Myocyte (in vitro differentiated cells): ENCODE measurements around the gene RPL6. TPM values are rescaled to one million over a fixed set of nuclear protein-coding genes. Genes with fewer than 3 reads are reported as not detected.
"Not testable (repeated sequence)": the region's sequence is repeated elsewhere in the genome, so short reads cannot be mapped to it uniquely, and the experiment has no call there.

ENCODE experiments used
- DNase-seq: peaks from one replicate; pipeline ENCODE4 v3.0.0-alpha.2; 2012; ENCODE audit warnings: low read depth
- polyA plus RNA-seq: library from polyadenylated mRNA; unstranded; fragments of >200 nt; gene quantifications from one replicate; pipeline ENCODE4 v1.2.1, GENCODE V29; 2012; ENCODE audit warnings: missing spikeins
- total RNA-seq: library from RNA; depleted of rRNA; stranded (reverse); fragments of >200 nt; gene quantifications from 2 replicates; pipeline ENCODE4 v1.2.3, GENCODE V29; 2014

RPL6 gene
- 1,709 and 1,781 TPM in 2 replicates for total RNA-seq
- 992 TPM for polyA plus RNA-seq

DNA sequence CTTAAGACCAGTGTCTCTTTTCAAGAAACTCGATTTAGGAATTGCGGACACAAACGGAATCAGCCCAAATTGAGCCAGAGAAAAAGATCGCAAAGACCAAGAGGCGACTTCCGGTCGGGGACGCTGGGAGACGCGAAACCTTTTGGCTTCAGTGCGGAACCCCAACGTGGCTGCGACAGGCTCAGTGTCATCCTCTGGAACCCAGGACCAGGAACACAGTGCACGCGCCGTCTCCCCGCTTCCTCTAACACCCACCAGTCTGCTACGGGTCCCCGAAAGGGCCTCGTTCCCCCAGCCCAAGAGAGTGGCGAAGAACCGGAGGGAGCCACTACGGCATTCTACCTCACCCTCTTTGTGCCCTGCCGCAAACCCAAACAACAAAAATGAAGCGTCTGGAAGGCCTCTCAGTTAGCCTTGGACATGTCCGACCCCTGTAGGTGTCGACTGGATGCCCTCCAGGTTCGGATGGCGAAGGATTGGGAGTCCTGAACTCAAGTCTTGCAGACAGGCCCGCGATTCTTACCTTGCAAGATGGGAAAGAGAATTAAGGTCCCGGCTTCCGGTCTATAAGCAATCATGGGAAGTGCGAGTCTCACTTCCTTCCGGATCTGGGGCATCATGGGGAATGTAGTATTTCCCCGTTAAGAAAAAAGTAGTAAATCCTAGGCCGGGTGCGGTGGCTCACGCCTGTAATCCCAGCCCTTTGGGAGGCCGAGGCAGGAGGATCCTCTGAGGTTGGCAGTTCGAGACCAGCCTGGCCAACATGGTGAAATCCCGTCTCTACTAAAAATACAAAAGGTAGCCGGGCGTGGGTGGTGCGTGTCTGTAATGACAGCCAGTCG lies at the start of gene RPL6:
Gene RPL6 (minus strand): TSS at position 542 of the 842 bp plus-strand sequence. CDS start 949 bp downstream, outside the sequence.
- peak; percentile 96 for DNase-seq

DNA sequence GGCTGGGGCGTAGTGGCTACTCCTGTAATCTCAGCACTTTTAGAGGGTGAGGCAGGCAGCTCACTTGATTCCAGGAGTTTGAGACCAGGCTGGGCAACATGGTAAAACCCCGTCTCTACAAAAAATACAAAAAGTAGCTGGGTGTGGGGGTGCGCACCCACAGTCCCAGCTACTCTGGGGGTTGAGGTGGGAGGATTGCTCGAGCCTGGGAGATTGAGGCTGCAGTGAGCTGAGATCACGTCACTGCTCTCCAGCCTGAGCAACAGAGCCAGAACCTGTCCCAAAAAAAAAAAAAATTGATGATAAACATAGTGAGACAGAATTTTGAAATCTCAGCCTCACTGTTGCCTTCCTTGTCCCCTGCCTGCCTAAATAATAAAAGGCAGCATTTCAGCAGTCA lies 49.3 kb upstream of the RPL6 start:
- no peak for DNase-seq

DNA sequence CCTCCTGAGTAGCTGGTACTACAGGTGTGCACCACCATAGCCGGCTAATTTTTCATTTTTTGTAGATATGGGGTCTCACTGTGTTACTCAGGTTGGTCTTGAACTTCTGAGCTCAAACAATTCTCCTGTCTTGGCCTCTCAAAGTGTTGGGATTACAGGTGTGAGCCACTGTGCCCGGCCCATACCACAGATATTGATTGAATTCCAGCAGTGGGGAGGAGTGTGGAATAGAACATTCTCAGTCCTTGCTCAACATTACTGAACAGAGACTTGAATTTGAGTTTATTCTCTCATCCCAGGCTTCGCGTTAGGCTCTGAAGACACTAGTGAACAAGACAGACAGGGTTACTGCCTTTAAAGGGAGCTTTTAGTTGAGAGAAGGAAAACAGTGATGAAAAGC lies 48.9 kb upstream of the RPL6 start:
- no peak for DNase-seq

DNA sequence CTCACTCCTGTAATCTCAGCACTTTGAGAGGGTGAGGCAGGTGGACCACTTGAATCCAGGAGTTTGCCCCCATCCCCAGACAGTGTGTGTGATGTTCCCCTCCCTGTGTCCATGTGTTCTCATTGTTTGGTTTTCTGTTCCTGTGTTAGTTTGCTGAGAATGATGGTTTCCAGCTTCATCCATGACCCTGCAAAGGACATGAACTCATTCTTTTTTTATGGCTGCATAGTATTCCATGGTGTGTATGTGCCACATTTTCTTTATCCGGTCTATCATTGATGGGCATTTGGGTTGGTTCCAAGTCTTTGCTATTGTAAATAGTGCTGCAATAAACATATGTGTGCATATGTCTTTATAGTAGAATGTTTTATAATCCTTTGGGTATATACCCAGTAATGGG lies 47.7 kb upstream of the RPL6 start:
- DNase-seq: not testable (repeated sequence)

DNA sequence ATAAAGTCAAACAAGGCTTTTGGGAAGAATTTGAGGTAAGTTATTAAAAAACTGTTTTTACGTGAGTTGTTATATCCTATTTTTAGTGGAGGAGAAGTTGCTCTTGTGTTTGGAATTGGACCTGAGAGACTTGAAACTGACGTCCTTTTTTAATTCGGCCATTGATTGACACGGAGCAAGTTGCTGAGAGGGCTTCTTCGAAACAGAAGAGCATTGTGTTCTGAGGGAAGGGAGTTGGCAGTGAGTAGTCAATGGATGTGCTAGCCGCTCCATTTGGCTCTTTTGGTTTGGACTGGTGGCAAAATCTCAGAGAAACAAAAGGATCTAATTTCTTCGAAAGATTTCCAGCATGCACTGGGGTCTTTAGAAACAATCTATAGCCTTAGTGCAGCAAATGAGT lies 46.6 kb upstream of the RPL6 start:
- DNase-seq: no peak

DNA sequence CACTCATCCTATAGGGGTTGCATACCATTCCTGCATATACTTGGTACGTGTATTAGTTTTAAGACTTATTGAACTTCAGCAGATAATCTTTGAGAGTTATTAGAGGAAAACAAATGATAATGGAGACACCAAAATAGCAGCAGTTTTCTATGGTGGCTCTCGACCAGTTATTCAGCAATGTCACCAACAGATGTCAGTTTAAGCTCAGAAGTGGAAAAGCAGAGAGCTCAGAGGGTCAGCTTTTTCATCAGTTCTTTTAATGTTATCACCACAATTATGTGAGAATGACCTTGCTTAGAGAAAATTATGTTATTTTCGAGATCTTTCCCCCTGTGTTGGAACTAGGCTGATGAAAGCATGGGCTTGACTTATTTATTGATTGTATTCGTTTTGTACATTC lies 41.3 kb upstream of the RPL6 start:
- DNase-seq: no peak

DNA sequence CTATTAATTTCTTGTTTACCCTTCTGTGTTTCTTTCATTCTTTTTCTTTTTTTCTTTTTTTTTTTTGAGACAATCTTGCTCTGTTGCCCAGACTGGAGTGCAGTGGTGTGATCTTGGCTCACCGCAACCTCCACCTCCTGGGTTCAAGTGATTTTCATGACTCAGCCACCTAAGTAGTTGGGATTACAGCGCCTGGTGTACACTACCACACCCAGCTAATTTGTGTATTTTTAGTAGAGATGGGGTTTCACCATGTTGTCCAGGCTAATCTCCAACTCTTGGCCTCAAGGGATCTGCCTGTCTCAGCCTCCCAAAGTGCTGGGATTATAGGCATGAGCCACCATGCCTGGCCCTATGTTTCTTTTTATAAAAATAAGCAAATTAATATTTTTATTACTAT lies 38.8 kb upstream of the RPL6 start:
- DNase-seq: peak; percentile 30

DNA sequence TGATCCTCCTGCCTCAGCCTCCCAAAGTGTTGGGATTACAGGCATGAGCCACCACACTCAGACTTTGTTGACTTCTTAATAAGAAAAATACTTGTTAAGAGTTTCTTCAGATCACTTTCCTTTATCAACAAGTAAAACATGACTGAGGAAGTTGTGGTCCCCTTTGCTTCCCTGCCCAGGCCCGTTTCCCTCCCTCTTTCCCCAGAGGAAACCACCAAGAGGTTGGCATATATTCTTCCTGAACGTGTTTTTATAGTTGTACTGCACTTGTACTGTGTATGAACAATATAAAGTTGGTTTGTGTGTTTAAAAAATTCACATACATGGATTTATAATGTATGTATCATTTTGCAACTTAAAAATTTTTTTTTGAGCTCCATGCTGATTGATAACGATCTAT lies 37.7 kb upstream of the RPL6 start:
- no peak for DNase-seq

DNA sequence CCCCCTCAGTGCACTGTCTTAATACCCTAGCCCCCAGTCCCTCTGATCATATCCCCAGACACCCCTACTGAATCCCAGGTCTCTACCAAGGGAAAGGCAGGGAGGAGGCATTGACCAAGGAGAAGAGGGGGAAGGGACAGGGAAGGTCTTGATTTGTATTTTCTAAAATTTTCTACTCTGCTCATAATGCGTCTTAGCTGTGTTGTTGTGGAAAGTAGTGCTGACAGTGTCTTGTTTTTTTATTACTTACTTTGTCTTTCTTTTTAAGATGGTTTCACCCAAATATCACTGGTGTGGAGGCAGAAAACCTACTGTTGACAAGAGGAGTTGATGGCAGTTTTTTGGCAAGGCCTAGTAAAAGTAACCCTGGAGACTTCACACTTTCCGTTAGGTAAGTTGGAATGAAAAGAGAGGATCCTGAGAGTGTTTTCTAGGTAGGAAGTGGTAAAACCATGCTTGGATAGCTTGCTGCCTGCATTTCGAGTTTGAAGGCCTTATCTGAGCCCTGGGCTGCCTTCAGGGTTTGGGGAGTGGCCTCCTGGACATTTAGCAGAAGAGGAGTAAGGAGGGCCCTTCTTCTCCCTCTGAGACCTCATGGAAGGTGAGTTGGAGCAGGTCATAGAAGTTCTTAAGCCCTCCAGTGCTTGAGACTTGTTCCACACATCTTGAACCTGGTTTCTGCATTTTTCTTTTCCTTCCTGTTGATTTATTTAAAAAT lies 36.8 kb upstream of the RPL6 start:
- no peak for DNase-seq

DNA sequence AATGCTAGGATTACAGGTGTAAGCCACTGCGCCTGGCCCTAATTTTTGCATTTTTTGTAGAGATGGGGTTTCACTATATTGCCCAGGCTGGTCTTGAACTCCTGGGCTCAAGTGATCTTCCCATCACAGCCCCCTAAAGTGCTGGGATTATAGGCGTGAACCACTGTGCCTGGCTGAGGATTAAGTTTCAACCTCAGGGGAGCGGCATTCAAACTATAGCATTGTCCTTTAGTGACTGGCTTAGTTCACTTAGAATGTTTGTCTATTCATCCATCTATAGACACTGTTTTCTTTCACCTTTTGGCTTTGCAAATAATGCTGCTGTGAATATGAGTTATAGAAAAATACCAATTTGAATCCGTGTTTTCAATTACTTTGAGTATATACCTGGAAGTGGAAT lies 34.5 kb upstream of the RPL6 start:
- DNase-seq: no peak

DNA sequence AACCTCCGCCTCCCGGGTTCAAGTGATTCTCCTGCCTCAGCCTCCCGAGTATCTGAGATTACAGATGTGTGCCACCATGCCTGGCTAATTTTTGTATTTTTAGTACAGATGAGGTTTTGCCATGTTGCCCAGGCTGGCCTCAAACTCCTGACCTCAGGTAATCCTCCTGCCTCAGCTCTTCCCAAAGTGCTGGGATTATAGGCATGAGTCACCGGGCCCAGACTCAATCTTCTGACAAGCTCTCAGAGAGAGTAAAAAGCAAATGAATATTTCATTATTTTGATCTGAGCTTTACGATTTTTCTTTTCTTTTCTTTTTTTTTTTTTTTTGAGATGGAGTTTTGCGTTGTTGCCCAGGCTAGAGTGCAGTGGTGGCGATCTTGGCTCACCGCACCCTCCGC lies 31.2 kb upstream of the RPL6 start:
- peak; percentile 9 for DNase-seq

DNA sequence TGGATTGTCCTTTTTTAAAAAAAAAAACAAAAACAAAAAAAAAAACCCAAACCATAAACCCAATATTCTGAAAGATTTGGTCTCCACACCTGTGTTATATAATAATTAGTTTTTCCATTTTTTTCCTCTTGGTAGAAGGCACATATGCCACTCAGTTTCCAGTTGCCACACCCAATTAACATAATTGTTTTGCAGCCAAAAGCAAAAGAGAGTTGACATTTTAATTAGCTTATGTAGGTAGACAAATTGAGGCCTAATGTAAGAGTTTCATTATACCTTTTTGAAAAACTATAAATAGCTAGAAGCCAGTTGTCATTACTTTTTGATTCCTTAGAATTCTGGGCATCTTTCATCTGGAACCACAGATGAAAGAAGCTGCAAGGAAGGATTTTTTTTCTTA lies 30.4 kb upstream of the RPL6 start:
- DNase-seq: no peak

DNA sequence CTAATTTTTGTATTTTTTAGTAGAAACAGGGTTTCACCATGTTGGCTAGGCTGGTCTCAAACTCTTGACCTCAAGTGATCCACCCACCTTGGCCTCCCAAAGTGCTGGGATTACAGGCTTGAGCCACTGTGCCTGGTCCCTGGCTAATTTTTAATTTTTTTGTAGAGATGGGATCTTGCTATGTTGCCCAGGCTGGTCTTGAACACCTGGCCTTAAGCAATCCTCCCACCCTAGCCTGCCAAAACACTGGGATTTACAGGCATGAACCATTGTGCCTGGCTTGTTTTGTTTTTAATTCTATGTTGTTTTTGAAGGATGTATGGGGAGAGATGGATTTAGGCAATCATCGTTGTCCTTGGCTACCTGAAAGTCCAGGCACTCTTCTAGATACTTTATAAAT lies 29.2 kb upstream of the RPL6 start:
- DNase-seq: not testable (repeated sequence)

DNA sequence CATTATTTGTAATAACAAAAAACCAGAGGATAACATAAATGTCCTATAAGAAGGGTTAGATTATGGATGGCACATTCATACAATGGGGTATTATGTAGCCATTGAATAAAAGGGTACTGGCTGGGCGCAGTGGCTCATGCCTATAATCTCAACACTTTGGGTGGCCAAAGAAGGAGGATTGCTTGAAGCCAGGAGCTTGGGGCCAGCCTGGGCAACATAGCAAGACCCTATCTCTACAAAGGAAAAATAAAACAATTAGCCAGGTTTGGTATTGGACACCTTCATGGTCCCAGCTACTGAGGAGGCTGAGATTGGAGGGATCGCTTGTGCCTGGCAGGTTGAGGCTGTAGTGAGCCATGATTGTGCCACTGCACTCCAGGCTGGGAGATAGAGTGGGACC lies 24.1 kb upstream of the RPL6 start:
- no peak for DNase-seq

DNA sequence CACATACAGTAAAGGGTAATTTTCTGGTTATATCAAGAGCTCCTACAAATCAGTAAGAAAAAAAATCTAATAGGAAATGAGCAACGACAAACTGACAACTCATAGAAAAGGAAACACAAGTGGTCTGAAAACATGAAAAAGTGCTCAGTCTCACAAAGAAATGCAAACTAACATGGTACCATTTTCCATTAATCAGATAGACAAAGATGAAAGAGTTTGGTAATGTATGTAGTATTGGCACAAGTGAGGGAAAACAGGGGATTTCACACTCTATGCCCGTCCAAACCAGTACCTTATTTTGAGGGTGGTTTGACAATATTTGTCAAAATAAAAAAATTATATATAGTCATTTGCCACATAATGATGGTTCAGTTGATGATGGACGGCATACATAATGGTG lies 22.6 kb upstream of the RPL6 start:
- no peak for DNase-seq

DNA sequence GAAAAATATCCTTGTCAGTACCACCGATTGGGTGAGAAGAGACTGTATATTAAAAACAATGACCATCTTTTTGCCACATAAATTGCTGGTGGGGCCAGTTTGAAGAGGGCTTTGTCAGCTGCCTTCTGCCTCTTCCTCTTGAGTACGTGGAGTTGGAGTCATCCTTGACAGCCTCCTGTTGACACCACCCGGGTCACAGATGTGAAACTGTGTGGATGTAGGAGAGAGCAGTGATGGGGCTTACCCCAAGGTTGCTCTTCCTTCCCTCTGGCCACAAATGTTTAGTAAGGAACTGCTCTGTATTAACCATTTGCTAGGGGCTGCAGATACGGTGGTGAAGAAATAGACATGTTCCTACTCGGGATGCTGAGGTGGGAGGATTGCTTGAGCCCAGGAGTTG lies 21.5 kb upstream of the RPL6 start:
- DNase-seq: no peak

DNA sequence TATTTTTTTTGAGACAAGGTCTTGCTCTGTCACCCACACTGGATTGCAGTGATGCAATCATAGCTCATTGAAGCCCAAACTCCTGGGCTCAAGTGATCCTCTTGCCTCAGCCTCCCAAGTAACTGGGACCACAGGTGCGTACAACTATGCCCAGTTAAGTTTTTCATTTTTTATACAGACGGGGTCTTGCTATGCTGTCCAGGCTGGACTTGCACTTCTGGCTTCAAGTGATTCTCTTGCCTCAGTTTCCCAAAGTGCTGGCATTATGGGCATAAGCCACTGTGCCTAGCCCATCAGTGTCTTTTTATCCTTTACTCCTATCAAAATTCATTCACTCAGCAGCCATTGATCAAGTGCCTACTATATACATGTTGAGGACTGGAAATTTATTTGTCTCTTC lies 18.4 kb upstream of the RPL6 start:
- DNase-seq: no peak

DNA sequence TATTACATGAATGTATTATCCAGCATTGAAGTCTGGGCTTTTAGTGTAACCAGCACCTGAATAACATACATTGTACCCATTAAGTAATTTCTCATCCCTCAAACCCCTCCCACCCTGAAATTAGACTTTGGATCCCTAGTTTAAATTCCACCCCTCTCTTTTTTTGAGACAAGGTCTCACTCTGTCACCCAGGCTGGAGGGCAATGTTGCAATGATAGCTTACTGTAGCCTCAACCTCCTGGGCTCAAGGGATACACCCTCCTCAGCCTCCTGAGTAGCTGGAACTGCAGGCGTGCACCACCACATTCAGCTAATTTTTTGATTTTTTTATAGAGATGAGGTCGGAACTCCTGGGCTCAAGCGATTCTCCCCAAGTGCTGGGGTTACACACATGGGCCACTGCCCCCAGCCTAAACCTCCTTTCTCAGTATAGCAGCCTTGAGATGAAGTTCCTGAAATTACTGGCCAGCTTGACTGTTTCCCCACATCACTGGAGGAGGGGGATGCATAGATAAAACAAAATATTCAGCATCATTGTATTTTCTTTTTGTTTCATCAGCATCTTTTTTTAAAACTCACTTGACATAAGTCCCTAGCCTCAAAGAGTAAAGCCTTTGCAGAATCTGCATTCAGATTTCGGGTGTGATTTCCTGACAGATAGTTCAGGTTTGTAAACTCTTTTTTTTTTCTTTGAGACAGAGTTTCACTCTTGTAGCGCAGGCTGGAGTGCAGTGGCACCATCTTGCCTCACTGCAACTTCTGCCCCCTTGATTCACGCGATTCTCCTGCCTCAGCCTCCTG lies 16.4 kb upstream of the RPL6 start:
- no peak for DNase-seq

DNA sequence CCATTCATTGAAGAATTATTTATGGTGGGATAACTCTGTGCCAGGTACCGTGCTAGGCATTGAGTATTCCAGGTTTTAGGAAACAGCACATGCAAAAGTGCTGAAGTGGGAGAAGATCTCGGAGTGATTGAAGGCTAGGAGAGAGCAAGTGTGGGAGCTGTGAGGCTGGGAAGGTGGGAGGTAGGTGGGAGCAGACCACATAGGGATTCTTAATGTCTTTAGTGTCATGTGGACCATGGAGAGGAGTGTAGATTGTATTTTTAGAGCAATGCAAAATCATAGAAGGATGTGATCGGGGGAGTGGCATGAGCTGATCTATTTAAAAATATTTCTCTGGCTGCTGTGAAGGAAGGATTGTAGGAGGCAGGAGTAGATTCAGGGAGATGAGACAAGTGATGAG lies 14.7 kb upstream of the RPL6 start:
- no peak for DNase-seq

DNA sequence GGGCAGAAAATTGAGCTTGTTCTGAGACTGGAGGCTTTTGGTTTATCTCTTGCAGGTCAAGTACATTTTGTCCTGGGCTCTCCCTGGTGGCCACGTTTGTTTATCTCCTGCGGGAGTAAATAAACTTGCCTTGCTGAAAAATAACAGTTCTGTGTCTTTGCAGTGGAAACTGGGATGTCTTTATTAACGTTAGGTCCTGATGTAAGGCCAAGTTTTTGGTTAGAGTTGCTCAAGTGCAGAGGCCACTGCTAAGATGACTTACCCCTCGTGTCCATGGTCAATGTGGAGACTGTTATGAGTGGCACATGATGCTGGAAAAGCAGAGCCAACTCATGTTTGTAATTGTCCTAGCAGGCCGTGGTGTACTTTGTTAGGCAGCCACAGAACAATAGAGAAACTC lies 13.1 kb upstream of the RPL6 start:
- no peak for DNase-seq

DNA sequence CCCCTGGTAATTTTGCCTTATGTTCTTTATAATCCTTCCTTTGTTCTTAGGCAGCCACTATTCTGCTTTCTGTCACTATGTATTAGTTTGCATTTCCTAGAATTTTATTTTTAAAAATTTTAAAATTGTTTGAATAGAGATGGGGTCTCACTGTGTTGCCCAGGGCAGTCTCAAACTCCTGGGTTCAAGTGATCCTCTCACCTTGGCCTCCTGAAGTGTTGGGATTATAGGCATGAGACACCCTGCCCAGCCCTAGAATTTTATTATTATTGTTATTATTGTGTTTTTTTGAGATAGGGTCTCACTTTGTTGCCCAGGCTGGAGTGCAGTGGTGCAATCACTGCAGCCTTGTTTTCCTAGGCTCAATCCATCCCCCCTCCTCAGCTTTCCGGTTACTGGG lies 12.0 kb upstream of the RPL6 start:
- DNase-seq: no peak

DNA sequence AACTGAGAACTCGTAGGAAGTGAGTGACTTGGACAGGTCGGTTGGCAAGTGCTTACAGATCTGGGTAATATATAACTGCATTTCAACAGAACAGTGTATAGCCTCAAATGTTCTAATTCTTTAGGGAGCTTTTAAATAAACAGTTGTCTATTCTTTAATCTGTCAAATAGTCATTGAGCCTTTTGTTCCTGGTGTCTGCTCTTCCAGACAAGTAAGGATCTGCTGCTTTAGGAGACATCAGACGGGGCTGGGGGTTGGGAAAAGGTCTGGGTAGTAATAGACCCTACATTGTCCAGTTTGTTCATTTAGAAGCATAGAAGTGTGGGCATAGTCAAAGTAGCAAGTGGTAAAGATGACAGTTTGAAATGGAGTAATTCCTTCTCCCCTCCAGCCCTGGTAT lies 11.3 kb upstream of the RPL6 start:
- no peak for DNase-seq
